Superior temporal gyrus (tissue), 1 donor: ENCODE measurements around the gene GPR171.
"Not testable (repeated sequence)": the region's sequence is repeated elsewhere in the genome, so short reads cannot be mapped to it uniquely, and the experiment has no call there.

Experiments used
- DNase-seq: peaks from one replicate; pipeline ENCODE4 v3.0.0-alpha.2; 2016; ENCODE audit errors: extremely low spot score

GPR171 gene

DNA sequence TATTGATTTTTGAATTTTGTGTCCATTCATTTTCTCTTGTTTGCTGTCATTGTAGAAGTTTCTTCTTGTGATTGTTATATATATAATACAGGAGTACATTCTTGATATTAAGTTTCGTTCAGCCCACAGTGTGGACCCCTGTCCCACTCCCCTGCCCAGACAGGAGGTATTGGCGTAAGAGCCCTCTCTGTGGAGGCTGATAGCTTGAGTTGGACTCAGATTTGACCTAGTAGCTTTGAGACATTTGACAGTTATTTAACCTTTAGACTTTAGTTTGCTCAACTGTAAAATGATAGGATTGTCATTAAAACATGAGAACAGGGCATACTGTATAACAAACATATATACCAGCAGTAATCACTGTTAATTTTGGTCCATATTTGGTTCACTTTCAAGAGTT, 27.1 kb downstream of the GPR171 start:
- no peak for DNase-seq

DNA sequence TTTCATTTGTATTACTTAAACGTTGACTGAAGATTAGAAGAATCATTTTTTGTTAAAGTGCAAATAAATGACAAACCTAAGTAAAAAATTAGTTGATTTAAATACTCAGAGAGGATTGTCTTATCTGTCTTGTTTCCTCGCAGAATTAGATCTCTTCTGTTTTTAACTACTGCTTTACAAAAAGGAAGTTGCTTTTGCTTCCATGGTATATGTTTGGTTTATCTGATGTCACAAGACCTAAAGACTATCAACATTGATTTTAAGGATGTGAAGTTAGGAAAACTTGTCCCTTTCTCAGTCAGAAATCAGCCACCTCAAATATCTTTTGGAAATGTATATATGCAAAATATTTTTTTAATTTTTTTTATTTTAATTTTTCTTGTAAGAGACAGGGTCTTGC, 28.7 kb downstream of the GPR171 start:
- DNase-seq, result no peak

DNA sequence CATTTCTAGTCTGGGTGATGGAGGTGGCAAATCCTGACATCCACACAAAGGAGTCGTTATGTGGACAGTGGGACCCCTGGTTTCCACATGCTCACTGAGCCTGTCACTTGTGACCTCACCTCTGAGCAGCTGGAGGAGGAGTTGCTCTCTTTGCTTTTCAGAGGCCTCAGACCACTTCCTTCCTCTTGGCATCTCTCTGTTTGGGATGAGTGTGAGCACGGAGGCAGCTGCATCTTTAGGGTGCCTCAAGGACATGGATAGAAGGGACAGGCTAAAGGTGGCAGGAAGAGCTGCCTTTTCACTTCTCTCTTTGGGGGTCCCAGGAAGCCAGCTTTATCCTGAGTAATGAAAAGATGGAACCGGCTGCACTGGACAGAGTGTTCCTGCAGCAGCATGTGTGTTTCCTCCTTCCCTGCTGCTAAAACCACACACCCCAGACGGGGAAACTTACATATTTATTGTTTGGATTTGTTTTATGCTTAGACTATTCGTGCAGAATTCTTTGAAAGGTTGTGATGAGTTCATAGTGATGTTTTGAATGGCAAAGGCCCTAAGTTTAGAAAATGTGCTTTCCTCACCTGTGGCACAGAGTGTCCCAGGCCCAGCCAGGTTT, 31.8 kb downstream of the GPR171 start:
- DNase-seq, result no peak

DNA sequence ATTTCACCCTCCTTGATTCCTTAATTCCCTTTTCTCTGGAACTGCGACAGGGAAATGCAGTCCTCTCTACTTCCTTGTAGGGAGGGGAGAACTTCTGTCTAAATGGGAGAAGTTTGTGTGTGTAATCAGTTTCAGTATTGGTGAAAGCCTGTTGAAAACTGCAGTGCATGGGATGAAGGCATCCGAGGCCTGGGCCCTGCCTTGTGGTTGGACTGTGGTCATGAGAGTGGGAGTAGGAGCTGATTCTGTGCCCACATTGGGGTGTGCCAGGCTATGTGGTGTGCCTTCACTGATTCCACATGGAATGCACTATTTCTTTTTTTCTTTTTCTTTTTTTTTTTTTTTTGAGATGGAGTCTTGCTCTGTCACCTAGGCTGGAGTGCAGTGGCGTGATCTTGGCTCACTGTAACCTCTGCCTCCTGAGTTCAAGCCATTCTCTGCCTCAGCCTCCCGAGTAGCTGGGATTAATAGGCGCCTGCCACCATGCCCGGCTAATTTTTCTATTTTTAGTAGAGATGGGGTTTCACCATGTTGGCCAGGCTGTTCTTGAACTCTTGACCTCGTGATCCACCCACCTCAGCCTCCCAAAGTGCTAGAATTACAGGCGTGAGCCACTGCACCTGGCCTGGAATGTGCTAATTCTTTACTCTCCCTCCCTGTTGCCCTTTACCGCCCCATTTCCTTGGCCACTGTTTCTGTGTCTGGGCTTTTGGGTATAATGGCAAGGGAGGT, 32.9 kb downstream of the GPR171 start:
- not testable (repeated sequence) for DNase-seq

DNA sequence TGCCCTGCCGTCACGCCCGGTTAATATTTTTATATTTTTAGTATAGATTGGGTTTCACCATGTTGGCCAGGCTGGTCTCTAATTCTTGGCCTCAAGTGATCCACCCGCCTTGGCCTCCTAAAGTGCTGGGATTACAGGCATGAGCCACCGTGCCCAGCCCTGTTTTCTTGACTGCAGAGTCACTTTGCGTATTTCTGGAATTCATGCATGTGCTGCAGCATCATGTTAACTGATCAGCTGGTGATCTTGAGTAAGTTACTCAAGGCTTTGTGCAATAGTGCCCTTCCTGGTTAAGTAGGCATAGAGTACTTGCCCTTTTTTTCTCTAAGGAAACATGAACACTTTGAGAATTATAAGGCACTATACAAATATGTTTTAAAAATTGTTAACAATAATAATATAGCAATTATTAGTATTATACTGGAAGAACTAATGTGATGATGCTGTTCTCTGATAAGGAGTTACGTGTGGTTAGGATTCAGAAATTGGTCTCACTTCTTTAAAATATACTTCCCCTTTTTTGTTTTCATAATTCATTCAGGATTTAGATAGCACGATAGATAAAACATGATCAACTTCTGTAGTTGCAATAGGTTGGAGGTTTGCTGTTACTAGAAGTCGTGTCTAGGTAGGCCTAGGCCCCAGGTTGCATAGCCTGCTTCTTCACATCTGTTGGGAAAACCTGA, 33.6 kb downstream of the GPR171 start:
- DNase-seq, result no peak

DNA sequence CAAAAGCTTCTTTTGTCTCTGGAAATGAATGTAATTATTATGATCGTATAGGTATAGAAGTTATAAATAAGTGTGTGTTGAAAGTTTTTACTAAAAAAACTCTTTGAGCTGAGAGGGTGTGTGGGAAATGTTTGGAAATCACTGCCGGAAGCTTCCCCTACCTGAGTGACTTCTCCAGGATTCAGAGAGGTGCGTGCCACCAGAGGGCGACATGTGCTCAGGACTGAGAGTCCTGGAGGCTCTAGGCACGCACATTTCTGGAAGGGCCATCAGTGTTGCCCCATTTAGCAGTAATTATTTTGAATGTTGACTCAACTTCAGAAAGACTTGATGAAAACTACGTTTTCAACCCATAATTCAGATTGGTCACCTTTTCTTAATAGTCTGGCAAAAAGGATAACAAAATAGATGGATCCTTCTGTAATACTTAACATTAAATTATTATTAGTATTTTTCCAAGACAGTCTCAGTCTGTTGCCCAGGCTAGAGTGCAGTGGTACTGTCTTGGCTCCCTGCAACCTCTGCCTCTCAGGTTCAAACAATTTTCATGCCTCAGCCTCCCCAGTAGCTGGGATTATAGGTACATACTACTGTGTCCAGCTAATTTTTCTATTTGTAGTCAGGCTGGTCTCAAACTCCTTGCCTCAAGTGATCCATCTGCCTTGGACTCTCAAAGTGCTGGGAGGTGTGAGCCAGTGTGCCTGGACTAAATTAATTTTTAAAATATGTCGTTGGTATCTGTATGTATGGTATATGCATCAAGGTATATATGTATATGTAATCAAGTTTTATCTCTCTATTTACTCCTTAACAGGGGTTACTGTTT, 34.5 kb downstream of the GPR171 start:
- peak; percentile 78 for DNase-seq

DNA sequence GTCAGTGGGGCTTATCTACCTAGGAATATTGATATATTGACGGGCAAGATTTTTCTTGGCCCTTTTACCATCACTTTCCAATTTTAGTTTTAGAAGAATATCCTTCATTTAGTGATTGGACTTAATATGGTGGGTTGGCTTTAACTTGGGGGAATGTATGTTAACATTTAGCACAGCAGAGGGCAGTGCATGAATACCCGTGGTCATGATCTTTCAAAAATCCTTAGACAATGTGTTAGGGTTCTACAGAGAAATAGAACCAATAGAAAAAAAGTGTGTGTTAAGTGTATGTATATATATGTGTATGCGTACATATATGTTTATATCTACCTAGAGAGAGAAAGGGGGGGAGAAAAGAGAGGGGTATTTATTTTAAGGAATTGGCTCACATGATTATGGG, 36.9 kb downstream of the GPR171 start:
- no peak for DNase-seq

DNA sequence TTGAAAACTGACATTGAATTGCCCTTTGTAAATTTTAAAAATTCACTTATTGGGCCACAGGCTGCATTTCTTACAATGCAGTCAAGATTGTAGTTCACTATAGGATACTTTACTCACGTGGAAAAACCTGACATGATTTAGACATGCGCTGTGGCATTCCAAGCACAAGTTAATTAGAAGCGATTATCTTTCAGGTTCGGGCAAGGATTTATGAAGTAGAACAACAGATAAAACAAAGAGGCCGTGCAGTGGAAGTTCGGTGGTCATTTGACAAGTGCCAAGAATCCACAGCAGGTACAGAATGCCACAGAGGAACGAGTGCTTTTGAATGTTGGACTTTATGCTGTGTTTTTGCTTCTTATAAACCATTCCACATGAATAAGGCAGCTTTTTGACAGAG, 37.8 kb downstream of the GPR171 start:
- no peak for DNase-seq

DNA sequence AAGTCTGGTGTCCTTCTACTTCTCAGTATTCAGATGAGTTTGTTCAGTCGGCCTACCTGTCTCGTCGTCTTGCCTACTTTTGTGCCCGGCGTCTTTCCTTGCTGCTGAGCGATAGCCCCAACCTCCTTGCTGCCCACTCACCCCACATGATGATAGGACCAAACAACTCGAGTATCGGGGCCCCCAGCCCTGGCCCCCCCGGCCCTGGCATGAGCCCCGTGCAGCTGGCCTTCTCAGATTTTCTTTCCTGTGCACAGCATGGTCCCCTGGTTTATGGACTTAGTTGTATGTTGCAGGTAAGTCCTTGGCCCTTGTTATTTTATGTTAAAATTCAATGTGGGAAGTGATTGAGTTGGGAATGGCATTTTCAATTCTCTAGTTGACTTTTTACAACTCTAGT, 43.2 kb downstream of the GPR171 start:
- no peak for DNase-seq

DNA sequence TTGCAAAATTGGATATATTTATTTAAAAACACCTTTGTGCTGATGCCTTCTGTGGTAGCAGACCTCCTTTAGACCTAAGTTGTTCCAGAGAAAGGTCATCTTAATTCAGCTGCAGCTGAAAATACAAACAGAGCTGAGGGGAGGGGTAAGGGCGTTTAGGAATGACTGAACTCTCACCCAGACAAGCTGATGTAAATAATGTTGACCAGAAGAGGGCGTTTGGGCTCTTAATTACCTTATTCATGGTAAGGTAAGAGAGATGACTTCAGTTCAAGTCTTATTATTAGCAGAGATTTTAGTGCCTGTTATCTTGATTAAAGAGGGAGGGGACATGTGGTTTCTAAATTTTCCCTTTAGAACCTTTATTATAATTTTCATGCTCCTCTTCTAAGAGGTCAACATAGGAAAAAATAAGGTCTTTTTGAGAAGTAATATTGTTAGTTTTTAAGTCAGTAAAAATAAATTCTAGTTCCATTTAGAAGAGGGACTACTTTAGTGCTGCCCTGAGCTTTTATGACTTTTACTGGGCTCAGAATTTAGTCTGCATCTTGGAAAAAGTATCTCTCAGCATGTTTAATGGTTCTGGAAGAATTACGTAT, 46.3 kb downstream of the GPR171 start:
- DNase-seq, result peak; percentile 56

DNA sequence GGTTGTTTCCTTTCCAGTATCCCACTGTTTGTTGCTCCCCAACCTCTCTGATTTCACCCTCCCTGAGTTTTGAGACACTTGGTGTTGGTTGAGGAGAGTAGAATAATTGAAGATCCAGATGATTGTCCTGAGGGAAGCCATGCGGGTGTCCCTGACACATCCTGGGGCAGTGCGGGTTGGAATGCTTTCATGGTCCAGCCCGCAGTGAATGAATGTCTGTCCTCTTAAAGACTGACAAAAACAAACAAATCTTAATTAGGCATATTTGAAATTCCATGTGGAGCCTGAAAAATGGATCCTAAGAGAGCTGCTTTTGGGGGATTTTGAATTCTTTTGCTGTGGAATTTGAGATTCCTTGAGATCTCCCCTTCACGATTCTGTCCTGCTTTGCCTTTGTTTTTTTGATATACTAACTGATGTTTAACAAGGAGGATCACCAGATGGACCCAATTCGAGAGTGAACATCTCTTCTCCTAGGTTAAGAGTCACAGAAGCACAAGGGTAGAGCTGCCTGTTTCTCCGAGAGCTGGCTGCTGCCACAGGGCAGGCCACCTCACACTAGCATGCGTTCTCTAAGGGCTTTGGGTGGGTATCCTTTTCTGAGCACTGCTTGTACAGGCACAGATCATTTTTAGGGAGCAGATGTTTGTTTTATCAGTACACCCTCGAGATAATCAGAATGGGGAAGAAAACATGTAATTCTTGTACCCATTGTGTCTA, 47.4 kb downstream of the GPR171 start:
- no peak for DNase-seq

DNA sequence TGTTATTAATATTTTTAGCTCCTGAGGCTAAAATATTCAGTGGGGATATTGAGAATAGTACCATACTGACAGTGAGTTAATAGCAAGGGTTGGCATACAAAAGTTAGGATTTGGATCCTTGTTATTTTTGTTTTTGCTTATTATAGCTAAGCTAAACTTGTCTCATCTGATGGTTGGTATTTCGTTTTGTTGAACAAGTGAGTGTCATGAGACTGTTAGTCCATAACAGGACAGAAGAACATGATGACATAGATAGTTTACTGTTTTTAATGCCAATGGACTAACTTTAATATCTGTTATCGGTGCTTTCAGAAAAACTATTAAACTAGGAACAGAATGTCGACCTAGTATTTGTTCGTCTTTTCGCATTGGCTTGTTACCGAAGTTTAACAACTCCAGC, 48.5 kb downstream of the GPR171 start:
- no peak for DNase-seq

DNA sequence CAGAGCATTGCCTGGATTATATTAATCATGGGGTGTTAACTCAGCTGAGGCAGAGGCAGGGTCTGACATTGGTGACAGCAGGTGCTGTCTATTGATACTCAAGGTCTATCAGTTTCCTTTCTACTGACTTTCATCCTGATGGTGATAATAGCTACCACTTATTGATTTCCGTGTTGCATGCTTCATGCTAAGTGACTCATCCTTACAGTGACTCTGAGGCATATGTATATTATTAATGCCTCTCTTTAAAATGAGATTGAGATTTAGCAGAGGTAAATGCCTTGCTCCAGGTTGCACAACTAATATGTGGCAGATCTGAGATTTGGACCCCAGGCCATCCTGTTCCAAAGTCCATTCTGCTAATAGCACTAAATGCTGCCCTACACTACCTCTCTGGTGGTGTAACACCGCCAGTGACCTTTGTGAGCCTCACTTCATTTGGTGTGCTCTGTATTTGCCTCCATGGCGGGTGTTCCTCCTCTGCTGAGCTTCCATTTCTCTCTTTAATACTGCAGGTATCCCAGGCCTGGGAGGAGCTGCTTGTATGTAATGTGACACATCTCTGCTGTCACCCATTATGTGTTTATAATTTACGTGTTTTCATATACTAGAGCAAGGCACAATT, 50.4 kb downstream of the GPR171 start:
- no peak for DNase-seq
